ENCODE data around the gene GRWD1. TPM values are rescaled to one million over a fixed set of nuclear protein-coding genes. Genes with fewer than 3 reads are reported as not detected.

Gene GRWD1
- total and polyA plus RNA-seq, 2 of the 4 experiments (the other 2 are of a cell fraction): 22.0 to 22.5 TPM

DNA sequence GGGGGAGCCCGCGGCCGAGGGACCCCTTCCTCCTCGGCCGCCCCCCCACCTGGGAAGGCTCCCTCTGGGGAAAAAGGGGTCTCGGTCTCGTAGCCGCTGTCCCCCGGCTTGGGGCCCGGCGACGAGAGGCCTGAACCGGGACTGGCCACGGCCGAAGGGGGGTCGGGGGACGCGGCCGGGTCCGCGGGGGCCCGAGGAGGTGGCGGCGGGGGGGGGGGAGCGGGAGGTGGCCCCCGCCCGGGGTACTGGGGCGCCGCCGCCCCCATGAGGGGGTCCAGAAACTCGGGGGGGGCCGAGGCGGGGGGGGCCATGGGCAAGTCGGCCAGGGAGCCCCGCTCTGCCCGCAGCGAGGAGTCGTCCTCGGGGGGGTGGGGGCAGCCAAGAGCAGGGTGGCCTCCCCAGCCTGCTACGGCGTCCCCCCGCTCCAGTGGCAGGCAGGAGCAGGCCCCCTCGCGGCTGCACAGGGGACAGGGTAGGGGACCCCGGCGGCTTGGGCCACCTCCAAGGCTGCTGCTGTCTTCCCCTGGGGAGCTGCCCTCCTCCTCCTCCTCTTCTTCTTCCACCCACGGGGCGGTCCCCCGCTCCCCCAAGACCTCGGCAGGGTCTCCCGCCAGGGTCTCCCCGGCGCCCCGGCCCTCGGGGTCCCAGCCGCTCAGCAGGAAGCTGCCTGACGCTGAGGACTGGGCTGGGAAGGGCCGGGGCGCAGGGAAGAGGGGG lies 53.0 kb downstream of the GRWD1 start:
- Histone ChIP-seq H2AK5ac (ENCODE audit: low read depth, low read length) (no peak overlapping the region), H2AFZ (replicated peaks; ENCODE audit: low read length, poor library complexity) (no peak overlapping the region), H3K4me1 (ENCODE audit: control insufficient read depth, insufficient read depth, low read length) (peaks cover 3% of the 10 kb centered on the region; the same call in 1 of the 2 replicates), H3K18ac (ENCODE audit: low read depth, low read length) (no peak overlapping the region), H3K23ac (ENCODE audit: low read depth, low read length) (no peak overlapping the region), H2AK9ac (replicated peaks; ENCODE audit: low read depth, low read length, poor library complexity) (no peak overlapping the region), H4K8ac (ENCODE audit: low read depth in 2 of 2, low read length in 2 of 2) (no peak overlapping the region), H3K9me1 (ENCODE audit: insufficient read depth, low read length) (no peaks in the 10 kb centered on the region; the same call in 1 of the 2 replicates), H3K27ac (ENCODE audit: insufficient read depth, low read length) (no peak overlapping the region), H3K9ac (ENCODE audit: low read depth, low read length) (no peak overlapping the region), H3K14ac (replicated peaks; ENCODE audit: low read depth, low read length) (no peak overlapping the region), H2BK20ac (ENCODE audit: low read depth, low read length) (no peak overlapping the region), H3K9me3 (ENCODE audit: control insufficient read depth, insufficient read depth, low read length) (no peaks in the 10 kb centered on the region), H3K4me2 (ENCODE audit: low read depth, low read length) (no peak overlapping the region), H4K20me1 (ENCODE audit: insufficient read depth, low read length) (no peaks in the 10 kb centered on the region; the same call in 1 of the 2 replicates), H3K27me3 (ENCODE audit: control insufficient read depth, insufficient read depth, low read length) (peaks cover 44% of the 10 kb centered on the region), H3K36me3 (ENCODE audit: control insufficient read depth, insufficient read depth, low read length) (no peaks in the 10 kb centered on the region), H3K79me1 (ENCODE audit: low read depth in 1 of 2, low read length in 2 of 2) (peaks cover 0 to 9% of the 10 kb centered on the region in 2 experiments; a peak in 1 of 4 replicates), H2BK15ac (ENCODE audit: low read depth, low read length) (no peak overlapping the region), H2BK120ac (ENCODE audit: low read depth, low read length) (no peak overlapping the region), H4K5ac (ENCODE audit: low read depth, low read length) (no peak overlapping the region), H3K4ac (ENCODE audit: low read depth, low read length) (no peak overlapping the region), H3K56ac (ENCODE audit: extremely low read depth, insufficient read depth, low read length) (no peak overlapping the region), H4K91ac (ENCODE audit: insufficient read depth, low read depth, low read length) (no peak overlapping the region), H2BK5ac (ENCODE audit: low read depth, low read length, poor library complexity, severe bottlenecking) (no peak overlapping the region), H3K4me3 (ENCODE audit: insufficient read depth, low read depth, low read length) (no peak overlapping the region)
- in situ Hi-C loops (cut with MboI; ENCODE audit: low sequenced_read_pairs) (no loop called here), dilution Hi-C loops (cut with HindIII; ENCODE audit: low sequenced_read_pairs, unreplicated experiment) (no loop called here), intact Hi-C loops (cut with micrococcal nuclease) (no loop called here)
- ChIA-PET CTCF (no interaction called here), POLR2A (ENCODE audit: unreplicated experiment) (no interaction called here)
- DNase-seq (no peak), ATAC-seq (ENCODE audit: low read depth) (no peak)
- no TSS peak for BruUV-seq (replicated peaks)
- no peak for TF ChIP-seq MAZ (IDR thresholded peaks at IDR 0.05; ENCODE audit: borderline replicate concordance, low read depth, low read length)
- no peak for TF ChIP-seq NFE2L2 (IDR thresholded peaks at IDR 0.05; ENCODE audit: low read depth, low read length)
- TF ChIP-seq CEBPB (IDR thresholded peaks at IDR 0.05; ENCODE audit: low read depth, low read length): no peak
- no peak for TF ChIP-seq RAD21 (IDR thresholded peaks at IDR 0.05; ENCODE audit: low read length)
- no peak for TF ChIP-seq RCOR1 (IDR thresholded peaks at IDR 0.05; ENCODE audit: insufficient replicate concordance, low read length)
- no peak for TF ChIP-seq POLR2A (IDR thresholded peaks at IDR 0.05; ENCODE audit: low read depth, low read length)
- no peak for TF ChIP-seq MAFK (IDR thresholded peaks at IDR 0.05; ENCODE audit: low read depth, low read length)
- TF ChIP-seq MXI1 (IDR thresholded peaks at IDR 0.05; ENCODE audit: borderline replicate concordance, low read depth, low read length): no peak
- TF ChIP-seq, protein P1, sequence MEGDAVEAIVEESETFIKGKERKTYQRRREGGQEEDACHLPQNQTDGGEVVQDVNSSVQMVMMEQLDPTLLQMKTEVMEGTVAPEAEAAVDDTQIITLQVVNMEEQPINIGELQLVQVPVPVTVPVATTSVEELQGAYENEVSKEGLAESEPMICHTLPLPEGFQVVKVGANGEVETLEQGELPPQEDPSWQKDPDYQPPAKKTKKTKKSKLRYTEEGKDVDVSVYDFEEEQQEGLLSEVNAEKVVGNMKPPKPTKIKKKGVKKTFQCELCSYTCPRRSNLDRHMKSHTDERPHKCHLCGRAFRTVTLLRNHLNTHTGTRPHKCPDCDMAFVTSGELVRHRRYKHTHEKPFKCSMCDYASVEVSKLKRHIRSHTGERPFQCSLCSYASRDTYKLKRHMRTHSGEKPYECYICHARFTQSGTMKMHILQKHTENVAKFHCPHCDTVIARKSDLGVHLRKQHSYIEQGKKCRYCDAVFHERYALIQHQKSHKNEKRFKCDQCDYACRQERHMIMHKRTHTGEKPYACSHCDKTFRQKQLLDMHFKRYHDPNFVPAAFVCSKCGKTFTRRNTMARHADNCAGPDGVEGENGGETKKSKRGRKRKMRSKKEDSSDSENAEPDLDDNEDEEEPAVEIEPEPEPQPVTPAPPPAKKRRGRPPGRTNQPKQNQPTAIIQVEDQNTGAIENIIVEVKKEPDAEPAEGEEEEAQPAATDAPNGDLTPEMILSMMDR (conservative IDR thresholded peaks at IDR 0.05; ENCODE audit: low read depth, low read length): no peak
- TF ChIP-seq FOS (IDR thresholded peaks at IDR 0.05; ENCODE audit: low read depth, low read length): no peak
- no peak for TF ChIP-seq CHD1 (IDR thresholded peaks at IDR 0.05; ENCODE audit: low read depth, low read length)
- no peak for TF ChIP-seq USF2 (IDR thresholded peaks at IDR 0.05; ENCODE audit: low read depth, low read length)
- no peak for TF ChIP-seq ELK1 (IDR thresholded peaks at IDR 0.05; ENCODE audit: borderline replicate concordance, low read depth, low read length)
- no peak for TF ChIP-seq BHLHE40 (IDR thresholded peaks at IDR 0.05; ENCODE audit: low read depth, low read length)
- WGBS, 2 experiments (ENCODE audit: extremely low coverage in 2 of 2, insufficient read length in 1 of 2): 45% methylated on average over 9 of the region's 59 CpGs; no CpG with 5 or more reads in 1 of the 2 experiments
